Right renal pelvis (tissue), 4 donors: ENCODE results near the gene TMED1. TPM values are rescaled to one million over a fixed set of nuclear protein-coding genes. Genes with fewer than 3 reads are reported as not detected.
"Not testable (repeated sequence)": the region's sequence is repeated elsewhere in the genome, so short reads cannot be mapped to it uniquely, and the experiment has no call there.

Source experiments
- DNase-seq, 4 donors: peaks; one replicate each; pipeline ENCODE4 v3.0.0-alpha.2; 2013; ENCODE audit warnings: low read depth in 4 of 4, low spot score in 3 of 4, missing footprints in 1 of 4
- polyA plus RNA-seq, 4 donors: library from polyadenylated mRNA; unstranded; fragments of 120-200 nt; gene quantifications; one replicate each; pipeline ENCODE4 v1.2.1, GENCODE V29; 2013; ENCODE audit not compliant: insufficient read length in 4 of 4

TMED1 gene
- polyA plus RNA-seq, result 10 to 100 TPM; 42.8 to 73.6 (median 52.2) TPM

- DNase-seq, result peak; percentile 95 to 97 (median 97)
Observed at GRCh38 chr19:10835754-10836478, at the start of gene TMED1. TSS of gene TMED1 (minus strand) at chr19:10836212. CDS start at chr19:10836191, 21 bp downstream.

- DNase-seq, result no peak
Observed at GRCh38 chr19:10885201-10886169, 49.5 kb upstream of the TMED1 start.

- no peak for DNase-seq
Observed at GRCh38 chr19:10884274-10884673, 48.3 kb upstream of the TMED1 start.

GRCh38 chr19:10882108-10882457 lies 46.1 kb upstream of the TMED1 start:
- no peak for DNase-seq

GRCh38 chr19:10881403-10882107 lies 45.5 kb upstream of the TMED1 start:
- DNase-seq, result no peak

- no peak for DNase-seq
Observed at GRCh38 chr19:10878253-10878652, 42.2 kb upstream of the TMED1 start.

GRCh38 chr19:10877608-10878007 lies 41.6 kb upstream of the TMED1 start:
- DNase-seq, result not testable (repeated sequence)

- no peak for DNase-seq
Observed at GRCh38 chr19:10876459-10877240, 40.6 kb upstream of the TMED1 start.

GRCh38 chr19:10874024-10874423 lies 38.0 kb upstream of the TMED1 start:
- DNase-seq, result no peak

GRCh38 chr19:10872546-10873107 lies 36.6 kb upstream of the TMED1 start:
- no peak for DNase-seq

- no peak for DNase-seq
Observed at GRCh38 chr19:10871711-10872545, 35.9 kb upstream of the TMED1 start.

GRCh38 chr19:10870955-10871603 lies 35.1 kb upstream of the TMED1 start, which contains the start of gene CARM1:
TSS of gene CARM1 (plus strand) at chr19:10871553. CDS start at chr19:10871703, 150 bp downstream.
- peak; percentile 94 to 96 (median 95) for DNase-seq

GRCh38 chr19:10870501-10870954 lies 34.5 kb upstream of the TMED1 start:
- peak in 1 of 4 donors; percentile 72 for DNase-seq

- DNase-seq, result not testable (repeated sequence)
Observed at GRCh38 chr19:10869872-10870311, 33.9 kb upstream of the TMED1 start.

GRCh38 chr19:10868872-10869547 lies 33.0 kb upstream of the TMED1 start:
- DNase-seq, result no peak

- no peak for DNase-seq
Observed at GRCh38 chr19:10866495-10866894, 30.5 kb upstream of the TMED1 start.

GRCh38 chr19:10864538-10864899 lies 28.5 kb upstream of the TMED1 start:
- DNase-seq, result peak in 3 of 4 donors; percentile 61 to 75 (median 65)
